Activated T-cell treated with anti-CD3 and anti-CD28 coated beads for 24 hours (primary cell): ENCODE measurements around the gene STK36.

Source experiments
- DNase-seq: peaks from one replicate; pipeline ENCODE4 v3.0.0-alpha.2; 2020; ENCODE audit warnings: low read depth

Gene STK36

GRCh38 chr2:218719457-218719856 lies 47.6 kb downstream of the STK36 start:
- DNase-seq = no peak

- DNase-seq = no peak
Observed at GRCh38 chr2:218720048-218721041, 48.5 kb downstream of the STK36 start.

- no peak for DNase-seq
Observed at GRCh38 chr2:218721488-218721887, 49.6 kb downstream of the STK36 start.

- no peak for DNase-seq
Observed at GRCh38 chr2:218721934-218722333, 50.0 kb downstream of the STK36 start.

GRCh38 chr2:218722419-218722818 lies 50.5 kb downstream of the STK36 start:
- no peak for DNase-seq

- no peak for DNase-seq
Observed at GRCh38 chr2:218722876-218723785, 51.2 kb downstream of the STK36 start.

- no peak for DNase-seq
Observed at GRCh38 chr2:218726004-218726574, 54.2 kb downstream of the STK36 start.

- DNase-seq = no peak
Observed at GRCh38 chr2:218727502-218728165, 55.7 kb downstream of the STK36 start.

GRCh38 chr2:218729640-218730039 lies 57.8 kb downstream of the STK36 start:
- no peak for DNase-seq

- no peak for DNase-seq
Observed at GRCh38 chr2:218732052-218732760, 60.3 kb downstream of the STK36 start.

GRCh38 chr2:218732761-218733158 lies 60.9 kb downstream of the STK36 start:
- DNase-seq = no peak

GRCh38 chr2:218733171-218734021 lies 61.5 kb downstream of the STK36 start:
- DNase-seq = no peak

- no peak for DNase-seq
Observed at GRCh38 chr2:218734190-218734975, 62.5 kb downstream of the STK36 start.

GRCh38 chr2:218736531-218736930 lies 64.6 kb downstream of the STK36 start:
- DNase-seq = no peak

- no peak for DNase-seq
Observed at GRCh38 chr2:218743068-218743467, 71.2 kb downstream of the STK36 start.

- DNase-seq = no peak
Observed at GRCh38 chr2:218744615-218745014, 72.7 kb downstream of the STK36 start.

- DNase-seq = no peak
Observed at GRCh38 chr2:218745160-218745558, 73.3 kb downstream of the STK36 start.

- DNase-seq = no peak
Observed at GRCh38 chr2:218745559-218746469, 73.9 kb downstream of the STK36 start.
